ENCODE measurements around the gene FIGLA. TPM values are rescaled to one million over a fixed set of nuclear protein-coding genes. Genes with fewer than 3 reads are reported as not detected.

The FIGLA gene
- total RNA-seq, 6 donors from 2014 or later, result not detected

DNA sequence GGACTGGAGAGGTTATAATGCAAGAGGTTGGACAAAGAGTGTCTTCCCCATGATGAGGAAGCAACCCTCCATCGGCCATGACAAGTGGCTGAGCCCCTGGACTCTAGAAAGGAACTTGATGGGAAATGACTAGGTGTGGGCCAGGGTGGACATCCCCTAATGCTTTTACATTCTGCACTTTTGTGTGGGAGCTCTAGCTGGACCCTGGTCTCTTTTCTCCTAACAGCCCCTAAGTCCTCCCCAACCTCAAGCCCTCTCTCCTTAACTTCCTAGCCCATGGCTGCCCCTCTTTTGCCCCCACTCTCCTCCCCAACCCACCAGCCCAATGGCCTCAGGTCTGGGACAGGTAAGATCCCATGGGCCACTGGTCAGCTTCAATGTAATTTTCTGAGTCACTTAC, 42.8 kb upstream of the FIGLA start:
- H3K27me3 ChIP-seq, result no peaks in the 10 kb centered on the region
- no peak overlapping the region for H3K4me3 ChIP-seq
- TF ChIP-seq POLR2AphosphoS5 (IDR thresholded peaks at IDR 0.05) (no peak), POLR2A (IDR thresholded peaks at IDR 0.05) (no peak), EP300 (IDR thresholded peaks at IDR 0.05) (no peak)
- TF ChIP-seq, protein P1, sequence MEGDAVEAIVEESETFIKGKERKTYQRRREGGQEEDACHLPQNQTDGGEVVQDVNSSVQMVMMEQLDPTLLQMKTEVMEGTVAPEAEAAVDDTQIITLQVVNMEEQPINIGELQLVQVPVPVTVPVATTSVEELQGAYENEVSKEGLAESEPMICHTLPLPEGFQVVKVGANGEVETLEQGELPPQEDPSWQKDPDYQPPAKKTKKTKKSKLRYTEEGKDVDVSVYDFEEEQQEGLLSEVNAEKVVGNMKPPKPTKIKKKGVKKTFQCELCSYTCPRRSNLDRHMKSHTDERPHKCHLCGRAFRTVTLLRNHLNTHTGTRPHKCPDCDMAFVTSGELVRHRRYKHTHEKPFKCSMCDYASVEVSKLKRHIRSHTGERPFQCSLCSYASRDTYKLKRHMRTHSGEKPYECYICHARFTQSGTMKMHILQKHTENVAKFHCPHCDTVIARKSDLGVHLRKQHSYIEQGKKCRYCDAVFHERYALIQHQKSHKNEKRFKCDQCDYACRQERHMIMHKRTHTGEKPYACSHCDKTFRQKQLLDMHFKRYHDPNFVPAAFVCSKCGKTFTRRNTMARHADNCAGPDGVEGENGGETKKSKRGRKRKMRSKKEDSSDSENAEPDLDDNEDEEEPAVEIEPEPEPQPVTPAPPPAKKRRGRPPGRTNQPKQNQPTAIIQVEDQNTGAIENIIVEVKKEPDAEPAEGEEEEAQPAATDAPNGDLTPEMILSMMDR (IDR thresholded peaks at IDR 0.05), result no peak
- WGBS, 2 donors, result 58 to 86% methylated on average over 1 of the region's 1 CpG
- H3K4me1 ChIP-seq, result no peaks in the 10 kb centered on the region
- no peak for ATAC-seq (ENCODE audit: low FRiP score in 2 of 2)
- no peaks in the 10 kb centered on the region for H3K9me3 ChIP-seq
- H3K27ac ChIP-seq, result no peak overlapping the region
- no peaks in the 10 kb centered on the region for H3K36me3 ChIP-seq
- no peak for DNase-seq

DNA sequence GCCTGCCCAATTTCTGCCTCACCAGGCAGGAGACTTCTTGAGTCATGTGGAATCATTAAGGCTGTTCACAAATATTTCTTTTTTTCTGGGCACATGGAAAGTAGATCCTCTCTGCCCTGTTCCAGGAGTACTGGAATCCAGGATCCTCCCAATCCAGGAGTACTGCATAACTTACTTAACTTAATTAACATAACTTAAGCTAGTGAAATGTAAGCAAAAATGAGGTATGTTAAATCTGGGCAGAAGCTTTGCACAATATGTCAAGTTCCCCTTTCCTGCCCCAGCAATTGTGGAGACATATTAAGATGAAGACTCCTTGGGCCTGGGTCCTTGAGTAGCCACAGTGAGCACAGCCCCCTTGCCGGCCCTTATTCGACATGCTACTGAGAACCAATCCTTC, 41.9 kb upstream of the FIGLA start:
- ATAC-seq (ENCODE audit: low FRiP score in 2 of 2) (no peak), DNase-seq (no peak)
- Histone ChIP-seq H3K4me3 (no peak overlapping the region), H3K4me1 (no peaks in the 10 kb centered on the region), H3K27me3 (no peaks in the 10 kb centered on the region), H3K36me3 (no peaks in the 10 kb centered on the region), H3K27ac (no peak overlapping the region), H3K9me3 (no peaks in the 10 kb centered on the region)
- TF ChIP-seq EP300 (IDR thresholded peaks at IDR 0.05) (no peak), POLR2A (IDR thresholded peaks at IDR 0.05) (no peak), POLR2AphosphoS5 (IDR thresholded peaks at IDR 0.05) (no peak)
- TF ChIP-seq, protein P1 (IDR thresholded peaks at IDR 0.05), result no peak
- WGBS, 2 donors, result 89 to 95% methylated on average over 2 of the region's 2 CpGs

DNA sequence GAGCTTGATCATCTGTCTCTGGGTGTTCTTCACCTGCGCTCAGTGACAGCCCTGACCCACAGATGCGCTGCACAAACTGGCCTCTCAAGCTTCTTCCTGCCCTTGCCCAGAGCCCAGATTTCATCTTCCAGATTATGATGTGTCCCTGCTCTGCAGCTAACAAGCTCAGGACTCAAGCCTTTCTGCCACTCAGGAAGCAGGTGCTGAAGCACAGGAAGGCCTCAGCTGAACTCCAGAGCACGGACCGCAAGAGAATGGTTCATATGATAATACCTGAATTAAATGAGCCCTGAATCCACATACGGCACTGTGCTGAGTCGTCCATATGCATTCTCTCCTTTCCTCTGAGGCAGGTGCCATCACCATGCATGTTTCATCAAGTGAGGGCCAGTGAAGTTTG, 41.4 kb upstream of the FIGLA start:
- no peaks in the 10 kb centered on the region for H3K4me1 ChIP-seq
- WGBS, 2 donors, result 68 to 84% methylated on average over 5 to 6 of the region's 6 CpGs
- DNase-seq, result no peak
- no peak overlapping the region for H3K4me3 ChIP-seq
- ATAC-seq (ENCODE audit: low FRiP score in 2 of 2), result no peak
- H3K27me3 ChIP-seq, result no peaks in the 10 kb centered on the region
- H3K36me3 ChIP-seq, result no peaks in the 10 kb centered on the region
- no peak for TF ChIP-seq EP300 (IDR thresholded peaks at IDR 0.05)
- TF ChIP-seq, protein P1 (IDR thresholded peaks at IDR 0.05), result no peak
- TF ChIP-seq POLR2AphosphoS5 (IDR thresholded peaks at IDR 0.05), result no peak
- no peak for TF ChIP-seq POLR2A (IDR thresholded peaks at IDR 0.05)
- no peaks in the 10 kb centered on the region for H3K9me3 ChIP-seq
- H3K27ac ChIP-seq, result no peak overlapping the region

DNA sequence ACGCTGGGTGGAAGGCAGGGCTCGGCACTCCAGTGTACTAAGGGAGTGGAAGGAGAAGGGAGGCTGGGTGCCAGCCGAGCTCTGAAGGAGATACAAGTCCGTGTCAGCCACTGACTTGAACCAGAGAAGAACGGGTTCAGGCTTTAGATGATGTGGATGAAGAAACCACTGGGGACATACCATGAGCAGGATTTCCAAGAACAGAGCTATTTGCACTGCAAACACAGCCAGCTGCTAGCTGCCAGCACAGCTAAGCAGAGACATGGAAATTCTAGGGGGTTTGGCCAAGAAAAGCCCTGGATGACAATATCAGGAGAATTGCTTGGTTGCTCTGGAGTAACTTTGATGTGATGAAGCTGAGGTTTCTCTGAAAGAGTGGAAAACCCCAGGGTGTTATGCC, 39.9 kb upstream of the FIGLA start:
- Histone ChIP-seq H3K27ac (no peak overlapping the region), H3K36me3 (no peaks in the 10 kb centered on the region), H3K27me3 (no peaks in the 10 kb centered on the region), H3K4me1 (no peaks in the 10 kb centered on the region), H3K4me3 (no peak overlapping the region), H3K9me3 (no peaks in the 10 kb centered on the region)
- WGBS, 2 donors, result 68 to 75% methylated on average over 5 of the region's 5 CpGs
- TF ChIP-seq EP300 (IDR thresholded peaks at IDR 0.05) (no peak), POLR2A (IDR thresholded peaks at IDR 0.05) (no peak)
- no peak for DNase-seq
- peak in 1 of 2 donors; percentile 21 for ATAC-seq (ENCODE audit: low FRiP score in 2 of 2)

DNA sequence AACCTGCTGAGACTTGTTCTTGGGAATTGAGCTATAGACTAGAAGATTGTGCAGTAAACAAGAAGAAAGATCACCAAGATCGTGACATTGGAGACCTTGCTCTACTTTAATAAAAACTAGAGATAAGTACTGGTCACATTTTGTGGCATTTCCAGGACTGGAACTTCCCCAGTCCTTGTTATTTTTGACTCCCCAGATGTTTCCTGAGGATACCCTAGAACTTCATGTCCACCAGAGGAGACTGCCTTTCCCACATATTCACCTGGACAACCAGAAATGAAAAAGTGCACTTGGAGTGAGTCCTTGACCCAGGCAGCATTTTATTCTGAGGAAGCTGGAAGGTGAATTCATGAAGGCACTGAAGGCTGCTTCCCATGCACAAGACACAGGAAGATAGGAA, 39.5 kb upstream of the FIGLA start:
- Histone ChIP-seq H3K9me3 (no peaks in the 10 kb centered on the region), H3K27me3 (no peaks in the 10 kb centered on the region), H3K4me3 (no peak overlapping the region), H3K4me1 (no peaks in the 10 kb centered on the region), H3K27ac (no peak overlapping the region), H3K36me3 (no peaks in the 10 kb centered on the region)
- no peak for DNase-seq
- no peak for TF ChIP-seq POLR2A (IDR thresholded peaks at IDR 0.05)
- no peak for TF ChIP-seq POLR2AphosphoS5 (IDR thresholded peaks at IDR 0.05)
- TF ChIP-seq, protein P1 (IDR thresholded peaks at IDR 0.05), result no peak
- TF ChIP-seq EP300 (IDR thresholded peaks at IDR 0.05), result no peak
- no peak for ATAC-seq (ENCODE audit: low FRiP score in 2 of 2)
- WGBS, 2 donors, result 57 to 81% methylated on average over 1 of the region's 1 CpG
